ENCODE measurements around the gene METTL6. TPM values are rescaled to one million over a fixed set of nuclear protein-coding genes. Genes with fewer than 3 reads are reported as not detected.
"Not testable (repeated sequence)": the region's sequence is repeated elsewhere in the genome, so short reads cannot be mapped to it uniquely, and the experiment has no call there.

METTL6 gene
- total RNA-seq, 3 donors from 2014 or later = 10.1 to 13.7 (median 10.1) TPM

DNA sequence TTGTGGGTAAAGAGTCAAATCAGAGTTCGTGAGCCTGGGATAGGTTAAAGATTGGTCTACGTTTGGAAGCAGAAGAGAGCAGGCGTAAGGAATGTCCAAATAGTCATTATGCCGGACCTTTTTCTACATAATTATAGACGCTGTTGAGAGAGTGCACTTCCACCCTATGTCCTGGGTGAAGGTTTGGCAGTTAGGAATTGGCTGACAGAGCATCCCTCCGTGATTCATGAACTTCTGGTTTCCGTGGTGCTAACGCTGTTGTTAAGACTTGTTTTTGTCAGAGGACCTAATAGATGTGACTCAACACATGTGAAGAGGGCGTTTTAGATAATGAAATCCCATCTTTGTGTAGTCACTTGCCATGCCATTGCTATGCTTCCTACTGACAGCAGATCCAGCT, 1.2 kb upstream of the METTL6 start:
- H3K4me1 ChIP-seq (ENCODE audit: low read depth) = peaks cover 9% of the 10 kb centered on the region
- intact Hi-C loops (cut with DNase I, micrococcal nuclease) = no loop called here
- ATAC-seq (peak; percentile 33), DNase-seq (no peak)
- no peaks in the 10 kb centered on the region for H3K9me3 ChIP-seq
- no peaks in the 10 kb centered on the region for H3K36me3 ChIP-seq (ENCODE audit: low read depth)
- TF ChIP-seq, protein P1, sequence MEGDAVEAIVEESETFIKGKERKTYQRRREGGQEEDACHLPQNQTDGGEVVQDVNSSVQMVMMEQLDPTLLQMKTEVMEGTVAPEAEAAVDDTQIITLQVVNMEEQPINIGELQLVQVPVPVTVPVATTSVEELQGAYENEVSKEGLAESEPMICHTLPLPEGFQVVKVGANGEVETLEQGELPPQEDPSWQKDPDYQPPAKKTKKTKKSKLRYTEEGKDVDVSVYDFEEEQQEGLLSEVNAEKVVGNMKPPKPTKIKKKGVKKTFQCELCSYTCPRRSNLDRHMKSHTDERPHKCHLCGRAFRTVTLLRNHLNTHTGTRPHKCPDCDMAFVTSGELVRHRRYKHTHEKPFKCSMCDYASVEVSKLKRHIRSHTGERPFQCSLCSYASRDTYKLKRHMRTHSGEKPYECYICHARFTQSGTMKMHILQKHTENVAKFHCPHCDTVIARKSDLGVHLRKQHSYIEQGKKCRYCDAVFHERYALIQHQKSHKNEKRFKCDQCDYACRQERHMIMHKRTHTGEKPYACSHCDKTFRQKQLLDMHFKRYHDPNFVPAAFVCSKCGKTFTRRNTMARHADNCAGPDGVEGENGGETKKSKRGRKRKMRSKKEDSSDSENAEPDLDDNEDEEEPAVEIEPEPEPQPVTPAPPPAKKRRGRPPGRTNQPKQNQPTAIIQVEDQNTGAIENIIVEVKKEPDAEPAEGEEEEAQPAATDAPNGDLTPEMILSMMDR (IDR thresholded peaks at IDR 0.05) = no peak
- no peak overlapping the region for H3K4me3 ChIP-seq

DNA sequence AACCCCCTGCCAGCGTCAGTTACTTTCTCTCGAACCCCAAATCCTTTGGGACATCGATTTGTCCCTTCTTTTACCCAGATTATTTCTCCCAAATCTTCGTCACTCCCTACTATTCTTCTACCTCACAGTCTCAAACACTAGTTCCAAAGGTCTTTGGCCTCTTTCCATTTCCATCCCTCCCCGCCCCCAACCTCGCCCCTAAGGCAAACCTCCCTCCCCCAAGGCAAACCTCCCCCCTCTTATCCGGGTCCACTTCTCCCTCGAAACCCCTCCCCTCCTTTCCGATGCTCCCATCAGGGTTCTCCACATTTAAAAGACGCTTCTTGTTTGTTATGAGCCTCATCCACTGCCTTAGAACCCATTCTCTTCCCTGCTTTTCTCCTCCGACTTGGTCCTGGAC, 637 bp upstream of the METTL6 start:
- no peaks in the 10 kb centered on the region for H3K9me3 ChIP-seq
- TF ChIP-seq, protein P1 (IDR thresholded peaks at IDR 0.05) = no peak
- H3K4me1 ChIP-seq (ENCODE audit: low read depth) = peaks cover 9% of the 10 kb centered on the region
- DNase-seq (peak in 2 of 3 donors; percentile 59 to 61), ATAC-seq (peak; percentile 75)
- intact Hi-C loops (cut with DNase I, micrococcal nuclease) = no loop called here
- H3K36me3 ChIP-seq (ENCODE audit: low read depth) = no peaks in the 10 kb centered on the region
- H3K4me3 ChIP-seq = peak overlapping the region; percentile 90

DNA sequence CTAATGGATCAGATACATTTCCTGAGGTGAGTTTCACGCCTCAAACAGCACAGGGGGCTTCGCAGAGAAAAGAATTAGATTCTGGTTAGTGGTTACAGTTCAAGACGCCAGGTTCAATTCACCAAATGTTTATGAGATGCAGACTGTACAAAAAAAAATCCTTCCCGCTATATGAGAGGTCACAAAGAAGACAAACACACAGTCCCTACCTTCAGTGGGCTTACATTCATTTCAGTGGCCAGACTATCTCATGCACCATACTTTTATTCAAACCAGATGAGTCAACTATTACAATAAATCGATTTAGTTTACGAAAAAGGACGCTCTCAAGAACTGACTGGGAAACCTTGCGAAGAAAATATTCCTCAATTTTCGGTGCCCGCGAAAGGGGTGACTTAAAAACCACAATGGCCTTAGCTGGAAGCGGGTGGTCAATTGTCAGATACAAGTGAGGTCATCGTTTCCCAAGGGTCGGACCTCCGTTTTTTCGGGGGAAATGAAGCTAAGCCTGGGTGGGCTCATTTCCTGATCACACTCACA, 695 bp downstream of the METTL6 start:
- DNase-seq (no peak), ATAC-seq (no peak)
- H3K9me3 ChIP-seq = no peaks in the 10 kb centered on the region
- no peaks in the 10 kb centered on the region for H3K36me3 ChIP-seq (ENCODE audit: low read depth)
- peak overlapping the region; percentile 90 for H3K4me3 ChIP-seq
- peaks cover 9% of the 10 kb centered on the region for H3K4me1 ChIP-seq (ENCODE audit: low read depth)
- TF ChIP-seq, protein P1 (IDR thresholded peaks at IDR 0.05) = no peak
- intact Hi-C loops (cut with DNase I, micrococcal nuclease) = no loop called here

DNA sequence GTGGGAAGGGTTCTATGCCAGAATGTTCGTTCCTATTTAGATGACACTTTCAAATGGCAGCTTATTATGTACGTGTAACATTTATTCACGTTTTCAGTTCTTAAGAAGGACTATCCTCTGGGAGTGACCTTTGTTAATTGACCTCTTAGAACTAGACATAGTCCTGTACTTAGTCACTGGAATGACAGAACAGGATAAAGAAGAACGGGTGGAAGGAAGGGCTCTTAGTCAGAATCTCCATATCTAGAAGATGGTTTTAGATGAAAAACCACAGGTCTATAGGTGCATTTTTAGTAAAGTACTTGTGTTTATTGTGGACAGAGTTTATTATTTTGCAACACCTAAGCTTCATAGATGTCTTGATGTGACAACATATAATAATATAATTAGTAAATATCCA, 6.5 kb downstream of the METTL6 start:
- DNase-seq (no peak), ATAC-seq (no peak)
- TF ChIP-seq, protein P1 (IDR thresholded peaks at IDR 0.05) = no peak
- no peaks in the 10 kb centered on the region for H3K36me3 ChIP-seq (ENCODE audit: low read depth)
- intact Hi-C loops (cut with DNase I, micrococcal nuclease) = no loop called here
- no peak overlapping the region for H3K4me3 ChIP-seq
- no peaks in the 10 kb centered on the region for H3K9me3 ChIP-seq
- H3K4me1 ChIP-seq (ENCODE audit: low read depth) = no peaks in the 10 kb centered on the region

DNA sequence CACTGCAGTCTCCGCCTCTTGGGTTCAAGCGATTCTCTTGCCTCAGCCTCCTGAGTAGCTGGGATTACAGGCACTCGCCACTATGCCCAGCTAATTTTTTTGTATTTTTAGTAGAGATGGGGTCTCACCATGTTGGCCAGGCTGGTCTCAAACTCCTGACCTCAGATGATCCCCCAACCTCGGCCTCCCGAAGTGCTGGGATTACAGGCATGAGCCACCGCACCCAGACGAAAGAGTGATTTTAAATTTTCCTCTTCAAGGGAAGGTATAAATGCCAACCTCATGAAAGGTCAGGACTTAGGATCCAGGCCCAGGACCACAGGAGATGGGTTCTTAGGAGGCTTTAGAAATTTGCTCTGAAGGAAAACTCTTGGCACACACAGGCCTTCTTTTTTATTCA, 16.4 kb downstream of the METTL6 start:
- H3K36me3 ChIP-seq (ENCODE audit: low read depth); ATAC-seq; intact Hi-C loops (cut with DNase I, micrococcal nuclease); H3K4me1 ChIP-seq (ENCODE audit: low read depth); H3K9me3 ChIP-seq; H3K4me3 ChIP-seq; DNase-seq: not testable (repeated sequence)

DNA sequence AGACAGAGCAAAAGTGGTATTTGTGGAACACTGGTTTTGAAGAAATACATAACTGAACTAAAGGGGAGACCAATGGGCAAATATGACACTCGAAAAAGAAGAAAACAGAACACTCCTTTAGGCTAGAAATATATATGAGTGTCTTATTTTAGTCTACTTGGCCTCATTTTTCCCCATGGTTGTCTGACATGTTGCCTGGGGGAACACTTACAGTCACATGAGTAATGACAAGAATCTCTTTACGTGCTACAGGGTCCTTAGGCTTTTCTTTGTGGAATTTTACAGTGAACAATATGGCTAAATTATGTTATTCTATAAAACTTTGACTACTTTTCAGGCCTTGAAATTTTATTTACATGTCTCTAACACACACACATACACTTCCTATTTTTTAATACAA, 17.6 kb downstream of the METTL6 start:
- intact Hi-C loops (cut with DNase I, micrococcal nuclease) = loop anchor here in 1 of 2 donors (5.0 kb wide), 1 partner anchor 142 kb away; no protein-coding TSS in a partner anchor
- Histone ChIP-seq H3K4me1 (ENCODE audit: low read depth) (no peaks in the 10 kb centered on the region), H3K36me3 (ENCODE audit: low read depth) (no peaks in the 10 kb centered on the region), H3K9me3 (no peaks in the 10 kb centered on the region), H3K4me3 (no peak overlapping the region)
- DNase-seq (no peak), ATAC-seq (no peak)
- TF ChIP-seq, protein P1 (IDR thresholded peaks at IDR 0.05) = no peak

Measured in mucosa of descending colon (tissue), 3 donors.